ENCODE data around the gene SLC37A3. TPM values are rescaled to one million over a fixed set of nuclear protein-coding genes. Genes with fewer than 3 reads are reported as not detected.
A peak's percentile ranks its signal among the peaks of the same experiment; 100 is the strongest.

The SLC37A3 gene
- total and polyA plus RNA-seq, 2 donors from 2014 or later: 19.5 to 50.3 TPM

GRCh38 chr7:140304191-140304799, 94.0 kb downstream of the SLC37A3 start:
- no peak for DNase-seq
- H3K27ac ChIP-seq (ENCODE audit: low read depth in 2 of 2, low read length in 2 of 2): no peak overlapping the region
- FAIRE-seq: no peak
- no peak overlapping the region for H3K4me3 ChIP-seq (ENCODE audit: low read length in 3 of 3)
- H3K9ac ChIP-seq (ENCODE audit: low read length in 3 of 3): no peak overlapping the region
- no peaks in the 10 kb centered on the region for H3K9me3 ChIP-seq (ENCODE audit: control insufficient read depth in 2 of 3, insufficient read depth in 1 of 3, low read length in 3 of 3)
- H3K36me3 ChIP-seq (ENCODE audit: control insufficient read depth in 2 of 3, insufficient read depth in 3 of 3, low read length in 3 of 3): no peaks in the 10 kb centered on the region
- H3K4me1 ChIP-seq (ENCODE audit: control insufficient read depth in 2 of 3, insufficient read depth in 2 of 3, low read depth in 1 of 3, low read length in 3 of 3): no peaks in the 10 kb centered on the region
- TF ChIP-seq CTCF (IDR thresholded peaks at IDR 0.05; ENCODE audit: borderline replicate concordance, extremely low read depth, insufficient read depth): peak; percentile 3
- intact Hi-C loops (cut with DNase I): no loop called here
- no peaks in the 10 kb centered on the region for H3K27me3 ChIP-seq (ENCODE audit: control insufficient read depth, insufficient read depth, low read length)

- H3K9ac ChIP-seq (ENCODE audit: low read length in 3 of 3): no peak overlapping the region
- no peak for FAIRE-seq
Measured at GRCh38 chr7:140300243-140301136, 97.8 kb downstream of the SLC37A3 start.

GRCh38 chr7:140298213-140298612, 100.1 kb downstream of the SLC37A3 start:
- no peaks in the 10 kb centered on the region for H3K9me3 ChIP-seq (ENCODE audit: control insufficient read depth in 2 of 3, insufficient read depth in 1 of 3, low read length in 3 of 3)
- DNase-seq: no peak
- no peaks in the 10 kb centered on the region for H3K27me3 ChIP-seq (ENCODE audit: control insufficient read depth, insufficient read depth, low read length)
- no peak for FAIRE-seq
- H3K36me3 ChIP-seq (ENCODE audit: control insufficient read depth in 2 of 3, insufficient read depth in 3 of 3, low read length in 3 of 3): no peaks in the 10 kb centered on the region
- no peak overlapping the region for H3K9ac ChIP-seq (ENCODE audit: low read length in 3 of 3)
- TF ChIP-seq CTCF (IDR thresholded peaks at IDR 0.05; ENCODE audit: borderline replicate concordance, extremely low read depth, insufficient read depth): no peak
- H3K4me1 ChIP-seq (ENCODE audit: control insufficient read depth in 2 of 3, insufficient read depth in 2 of 3, low read depth in 1 of 3, low read length in 3 of 3): no peaks in the 10 kb centered on the region
- H3K4me3 ChIP-seq (ENCODE audit: low read length in 3 of 3): no peak overlapping the region
- H3K27ac ChIP-seq (ENCODE audit: low read depth in 2 of 2, low read length in 2 of 2): no peak overlapping the region
- intact Hi-C loops (cut with DNase I): no loop called here

More at GRCh38 chr7:140300243-140301136, 97.8 kb downstream of the SLC37A3 start:
- DNase-seq: no peak
- H3K36me3 ChIP-seq (ENCODE audit: control insufficient read depth in 2 of 3, insufficient read depth in 3 of 3, low read length in 3 of 3): no peaks in the 10 kb centered on the region
- intact Hi-C loops (cut with DNase I): no loop called here
- no peak for TF ChIP-seq CTCF (IDR thresholded peaks at IDR 0.05; ENCODE audit: borderline replicate concordance, extremely low read depth, insufficient read depth)
- no peak overlapping the region for H3K27ac ChIP-seq (ENCODE audit: low read depth in 2 of 2, low read length in 2 of 2)
- no peaks in the 10 kb centered on the region for H3K9me3 ChIP-seq (ENCODE audit: control insufficient read depth in 2 of 3, insufficient read depth in 1 of 3, low read length in 3 of 3)
- H3K27me3 ChIP-seq (ENCODE audit: control insufficient read depth, insufficient read depth, low read length): no peaks in the 10 kb centered on the region
- H3K4me1 ChIP-seq (ENCODE audit: control insufficient read depth in 2 of 3, insufficient read depth in 2 of 3, low read depth in 1 of 3, low read length in 3 of 3): no peaks in the 10 kb centered on the region
- no peak overlapping the region for H3K4me3 ChIP-seq (ENCODE audit: low read length in 3 of 3)
